T1000 (cell line): ENCODE measurements around the gene C9orf50.
"Not testable (repeated sequence)": the region's sequence is repeated elsewhere in the genome, so short reads cannot be mapped to it uniquely, and the experiment has no call there.

Experiments used
- DNase-seq: peaks from one replicate; lab custom pipeline; 2025; ENCODE audit warnings: mixed read lengths; lab: John Stamatoyannopoulos, UW

C9orf50 gene

GRCh38 chr9:129620669-129621295 lies at the start of gene C9orf50:
C9orf50 (minus strand) TSS chr9:129621101; CDS start chr9:129620574, 527 bp downstream.
- no peak for DNase-seq

GRCh38 chr9:129669946-129670345 lies 49.0 kb upstream of the C9orf50 start:
- DNase-seq = no peak

GRCh38 chr9:129669141-129669718 lies 48.3 kb upstream of the C9orf50 start:
- peak; percentile 19 for DNase-seq

GRCh38 chr9:129667850-129668249 lies 46.9 kb upstream of the C9orf50 start:
- DNase-seq = no peak

GRCh38 chr9:129667378-129667777 lies 46.5 kb upstream of the C9orf50 start:
- DNase-seq = no peak

- no peak for DNase-seq
Observed at GRCh38 chr9:129666575-129666974, 45.7 kb upstream of the C9orf50 start.

- DNase-seq = no peak
Observed at GRCh38 chr9:129665814-129666520, 45.1 kb upstream of the C9orf50 start.

GRCh38 chr9:129665389-129665775 lies 44.5 kb upstream of the C9orf50 start, which contains the start of gene PRRX2:
PRRX2 (plus strand) TSS chr9:129665647; CDS start chr9:129665868, 221 bp downstream.
- DNase-seq = no peak

- no peak for DNase-seq
Observed at GRCh38 chr9:129664746-129665388, 44.0 kb upstream of the C9orf50 start.

- not testable (repeated sequence) for DNase-seq
Observed at GRCh38 chr9:129662239-129662638, 41.3 kb upstream of the C9orf50 start.

- DNase-seq = no peak
Observed at GRCh38 chr9:129661029-129661428, 40.1 kb upstream of the C9orf50 start.

- DNase-seq = peak; percentile 67
Observed at GRCh38 chr9:129656795-129657390, 36.0 kb upstream of the C9orf50 start.

GRCh38 chr9:129655696-129656095 lies 34.8 kb upstream of the C9orf50 start:
- DNase-seq = no peak

GRCh38 chr9:129655154-129655553 lies 34.3 kb upstream of the C9orf50 start:
- no peak for DNase-seq

GRCh38 chr9:129654554-129655040 lies 33.7 kb upstream of the C9orf50 start:
- DNase-seq = no peak

GRCh38 chr9:129653823-129654553 lies 33.1 kb upstream of the C9orf50 start:
- no peak for DNase-seq

- no peak for DNase-seq
Observed at GRCh38 chr9:129650680-129651235, 29.9 kb upstream of the C9orf50 start.

- no peak for DNase-seq
Observed at GRCh38 chr9:129649726-129650679, 29.1 kb upstream of the C9orf50 start.

GRCh38 chr9:129648764-129649115 lies 27.8 kb upstream of the C9orf50 start:
- DNase-seq = no peak
